Keratinocyte (primary cell): ENCODE measurements around the gene DDX54. TPM values are rescaled to one million over a fixed set of nuclear protein-coding genes. Genes with fewer than 3 reads are reported as not detected.
A peak's percentile ranks its signal among the peaks of the same experiment; 100 is the strongest.

ENCODE experiments used
- DNase-seq: peaks from one replicate; pipeline ENCODE4 v3.0.0-alpha.2; 2011; ENCODE audit warnings: low read depth, missing footprints, low spot score
- FAIRE-seq: peaks from 2 replicates; lab custom pipeline; 2011; peaks lifted over from hg19 to GRCh38; lab: Jason Lieb, UNC
- H2AFZ ChIP-seq: 2 replicates; pipeline ENCODE4 v1.6.0; 2012; ENCODE audit warnings: low read length, control low read depth, inconsistent platforms; ENCODE audit not compliant: control insufficient read depth
- H3K27ac ChIP-seq: 2 replicates; pipeline ENCODE4 v1.5.1; 2011; ENCODE audit warnings: low read length; ENCODE audit not compliant: control insufficient read depth, insufficient read depth
- H3K27me3 ChIP-seq: 3 replicates; pipeline ENCODE4 v1.6.0; 2011; ENCODE audit warnings: low read length; ENCODE audit not compliant: control insufficient read depth, insufficient read depth; ENCODE audit errors: extremely low read depth
- H3K36me3 ChIP-seq, 2 experiments: 2 replicates in 1 of 2; 3 replicates in 1 of 2; pipeline ENCODE4 v1.5.1; 2011; ENCODE audit warnings: low read length in 2 of 2, mild to moderate bottlenecking in 1 of 2; ENCODE audit not compliant: control insufficient read depth in 2 of 2, insufficient read depth in 2 of 2; ENCODE audit errors: extremely low read depth in 1 of 2
- H3K4me1 ChIP-seq: 3 replicates; pipeline ENCODE4 v1.5.1; 2011; ENCODE audit warnings: low read length; ENCODE audit not compliant: control insufficient read depth, insufficient read depth; ENCODE audit errors: extremely low read depth
- H3K4me2 ChIP-seq: 3 replicates; pipeline ENCODE4 v1.6.0; 2011; ENCODE audit warnings: low read depth, low read length; ENCODE audit not compliant: control insufficient read depth, insufficient read depth; ENCODE audit errors: extremely low read depth
- H3K4me3 ChIP-seq, 3 experiments: fragments of 200-600 bp in 1 of 3; sonication (generic) in 1 of 3; 2 replicates in 2 of 3; 3 replicates in 1 of 3; pipeline ENCODE4 v1.5.1; 2011 to 2016; ENCODE audit warnings: low read length in 3 of 3, mild to moderate bottlenecking in 3 of 3, control low read depth in 2 of 3, inconsistent platforms in 1 of 3, low read depth in 1 of 3, mixed read lengths in 1 of 3, mixed run types in 1 of 3, moderate library complexity in 1 of 3; ENCODE audit not compliant: control insufficient read depth in 2 of 3, insufficient read depth in 2 of 3; ENCODE audit errors: extremely low read depth in 1 of 3
- H3K79me2 ChIP-seq: 2 replicates; pipeline ENCODE4 v1.6.0; 2012; ENCODE audit warnings: low read length; ENCODE audit not compliant: control insufficient read depth, insufficient read depth
- H3K9ac ChIP-seq: 3 replicates; pipeline ENCODE4 v1.6.0; 2011; ENCODE audit warnings: low read length; ENCODE audit not compliant: control insufficient read depth, insufficient read depth; ENCODE audit errors: extremely low read depth
- H3K9me1 ChIP-seq: 3 replicates; pipeline ENCODE4 v1.6.0; 2011; ENCODE audit warnings: low read length; ENCODE audit not compliant: control insufficient read depth, insufficient read depth; ENCODE audit errors: extremely low read depth
- H3K9me3 ChIP-seq: 2 replicates; pipeline ENCODE4 v1.5.1; 2012; ENCODE audit warnings: low read depth, low read length; ENCODE audit not compliant: control insufficient read depth
- H4K20me1 ChIP-seq: 3 replicates; pipeline ENCODE4 v1.6.0; 2011; ENCODE audit warnings: low read length; ENCODE audit not compliant: control insufficient read depth, insufficient read depth; ENCODE audit errors: extremely low read depth
- EZH2 ChIP-seq: IDR thresholded peaks from one replicate; pipeline ENCODE4 v1.6.1; 2012; ENCODE audit warnings: inconsistent platforms, mild to moderate bottlenecking, low read length, moderate library complexity
- dilution Hi-C: fragments of 300-500 bp; cut with MboI; formaldehyde crosslinking; loops from one replicate; pipeline ENCODE4 v1.7.0; 2020; ENCODE audit warnings: low sequenced_read_pairs; ENCODE audit not compliant: extremely low pct_ligation_motif_present
- polyA plus RNA-seq, 5 experiments: library from polyadenylated mRNA; depleted of rRNA in 3 of 5; stranded (reverse) in 3 of 5; stranded (forward) in 1 of 5; unstranded in 1 of 5; fragments of >200 nt; gene quantifications; 1 replicate in 1 of 5; 2 replicates in 3 of 5; 3 replicates in 1 of 5; pipeline versions ENCODE4 v1.2.1 to v1.2.3, GENCODE V29; 2011 to 2012; ENCODE audit warnings: missing spikeins in 2 of 5, low read depth in 1 of 5, low replicate concordance in 1 of 5
- TF ChIP-seq, protein P1 (sequence below), 3 experiments: IDR thresholded peaks in 1 of 3; conservative IDR thresholded peaks in 1 of 3; optimal IDR thresholded peaks in 1 of 3; 2 replicates in 2 of 3; 3 replicates in 1 of 3; pipeline versions ENCODE3 to v1.5.1; 2011; ENCODE audit warnings: low read length in 3 of 3, mild to moderate bottlenecking in 3 of 3, moderate library complexity in 2 of 3, control low read depth in 1 of 3, inconsistent platforms in 1 of 3; ENCODE audit not compliant: insufficient read depth in 2 of 3; ENCODE audit errors: extremely low read depth in 1 of 3

Gene DDX54
- polyA plus RNA-seq, 1 donor (not counting 4 experiments of a cell fraction or from before 2014, with no cell fraction given): 44.6 TPM

DNA sequence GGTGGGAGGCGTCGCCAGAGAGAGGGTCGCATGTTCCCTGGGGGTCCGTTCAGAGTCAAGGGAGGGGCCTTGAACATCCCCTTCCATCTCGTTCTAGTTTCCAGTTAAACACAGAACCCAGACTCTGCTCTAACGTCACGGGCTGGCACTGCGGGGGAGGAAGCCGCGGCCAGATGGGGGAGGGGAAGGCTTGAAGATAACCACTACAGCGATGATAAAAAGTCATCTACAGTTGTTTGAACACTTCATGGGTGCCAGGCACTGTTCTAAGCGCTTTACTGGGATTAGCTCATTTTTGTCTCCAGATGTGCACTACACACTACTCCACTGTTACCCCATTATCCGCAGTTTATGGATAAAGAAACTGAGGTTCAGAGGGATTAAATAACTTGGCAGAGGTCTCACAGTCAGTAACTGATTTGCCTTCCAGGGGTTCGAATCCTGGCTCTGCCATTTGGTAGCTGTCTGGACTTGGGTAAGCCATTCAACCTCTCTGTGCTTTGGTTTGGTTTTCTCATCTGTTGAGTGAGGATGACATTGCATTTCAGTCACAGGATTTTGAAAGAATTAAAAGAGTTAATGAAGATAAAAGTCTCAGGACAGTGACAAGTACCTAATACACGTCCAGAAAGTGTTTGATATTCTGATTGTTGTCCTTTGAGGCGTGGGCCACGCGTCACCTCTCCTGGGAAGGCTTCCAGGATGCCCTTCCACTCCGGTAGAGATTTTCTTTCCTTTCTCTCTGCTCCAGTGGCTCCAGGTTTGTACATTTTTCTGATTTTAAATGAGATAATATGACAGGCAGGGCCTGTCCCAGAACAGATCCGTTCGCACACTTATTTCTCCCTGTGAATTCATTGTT lies 48.9 kb downstream of the DDX54 start:
- DNase-seq (no peak), FAIRE-seq (no peak)
- Histone ChIP-seq H3K79me2 (no peaks in the 10 kb centered on the region), H4K20me1 (no peaks in the 10 kb centered on the region), H3K27ac (no peak overlapping the region), H3K27me3 (peaks cover 19% of the 10 kb centered on the region), H3K9me3 (no peaks in the 10 kb centered on the region), H3K36me3 (no peaks in the 10 kb centered on the region), H3K4me1 (no peaks in the 10 kb centered on the region), H3K4me2 (peak overlapping the region; percentile 19), H3K9ac (no peak overlapping the region), H3K9me1 (no peaks in the 10 kb centered on the region), H2AFZ (no peak overlapping the region), H3K4me3 (no peak overlapping the region)
- dilution Hi-C loops: no loop called here
- TF ChIP-seq, protein P1, sequence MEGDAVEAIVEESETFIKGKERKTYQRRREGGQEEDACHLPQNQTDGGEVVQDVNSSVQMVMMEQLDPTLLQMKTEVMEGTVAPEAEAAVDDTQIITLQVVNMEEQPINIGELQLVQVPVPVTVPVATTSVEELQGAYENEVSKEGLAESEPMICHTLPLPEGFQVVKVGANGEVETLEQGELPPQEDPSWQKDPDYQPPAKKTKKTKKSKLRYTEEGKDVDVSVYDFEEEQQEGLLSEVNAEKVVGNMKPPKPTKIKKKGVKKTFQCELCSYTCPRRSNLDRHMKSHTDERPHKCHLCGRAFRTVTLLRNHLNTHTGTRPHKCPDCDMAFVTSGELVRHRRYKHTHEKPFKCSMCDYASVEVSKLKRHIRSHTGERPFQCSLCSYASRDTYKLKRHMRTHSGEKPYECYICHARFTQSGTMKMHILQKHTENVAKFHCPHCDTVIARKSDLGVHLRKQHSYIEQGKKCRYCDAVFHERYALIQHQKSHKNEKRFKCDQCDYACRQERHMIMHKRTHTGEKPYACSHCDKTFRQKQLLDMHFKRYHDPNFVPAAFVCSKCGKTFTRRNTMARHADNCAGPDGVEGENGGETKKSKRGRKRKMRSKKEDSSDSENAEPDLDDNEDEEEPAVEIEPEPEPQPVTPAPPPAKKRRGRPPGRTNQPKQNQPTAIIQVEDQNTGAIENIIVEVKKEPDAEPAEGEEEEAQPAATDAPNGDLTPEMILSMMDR (optimal IDR thresholded peaks at IDR 0.05 in 1 of 3, IDR thresholded peaks at IDR 0.05 in 1 of 3, conservative IDR thresholded peaks at IDR 0.05 in 1 of 3; ENCODE audit: extremely low read depth in 1 of 3, insufficient read depth in 2 of 3, low read length in 3 of 3): no peak
- no peak for TF ChIP-seq EZH2

DNA sequence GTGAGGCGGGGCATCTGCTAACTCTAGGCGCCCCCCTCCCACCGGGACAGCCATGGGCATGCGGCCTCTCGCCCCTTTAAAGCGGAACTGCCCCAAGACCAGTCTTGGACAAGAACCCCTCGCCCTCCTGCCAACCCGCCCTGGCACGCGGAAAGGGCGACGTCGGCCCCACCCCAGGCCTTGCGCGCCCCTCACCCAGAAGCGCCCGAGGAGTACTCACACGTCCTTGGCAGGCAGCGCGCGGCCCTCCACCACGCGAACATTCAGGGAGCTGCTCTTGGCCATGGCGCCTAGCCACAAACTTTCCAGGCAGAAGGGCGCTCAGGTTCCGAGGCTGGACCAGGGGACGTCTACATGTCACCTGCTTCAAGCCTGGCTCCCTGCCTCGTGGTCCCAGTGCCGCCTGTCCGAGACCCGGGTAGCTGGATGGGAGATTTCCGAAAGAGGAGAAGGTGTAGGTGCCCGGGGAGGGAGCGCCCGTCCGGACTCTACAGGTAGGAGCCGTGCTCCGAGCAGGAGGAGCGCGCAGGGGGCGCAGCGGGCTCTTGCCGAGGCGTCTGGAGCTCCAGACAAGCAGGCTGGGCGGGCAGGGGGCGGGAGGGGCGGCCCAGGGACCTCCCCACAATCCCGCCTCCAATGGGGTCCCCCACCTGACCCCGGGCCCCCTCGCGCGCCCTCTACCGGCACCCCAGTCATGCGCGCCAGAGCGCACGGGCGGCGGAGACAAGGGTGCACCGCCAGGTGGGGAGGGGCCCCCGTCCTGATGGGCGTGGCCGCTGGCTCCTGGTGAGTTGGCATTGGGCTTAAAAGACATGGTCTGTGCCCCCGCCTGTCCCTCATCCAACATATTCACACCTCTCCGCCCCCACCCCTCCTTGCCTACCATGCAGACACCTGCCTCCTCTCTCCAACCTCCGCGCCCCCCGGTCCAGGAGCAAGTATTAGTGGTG lies 49.8 kb downstream of the DDX54 start, which contains the start of gene RASAL1:
Gene RASAL1 (minus strand): TSS at position 584 of the 950 bp plus-strand sequence. CDS start 299 bp downstream, at position 285.
- H3K36me3 ChIP-seq: no peaks in the 10 kb centered on the region
- peak within 1 kb of the TSS; percentile 19 for H3K4me2 ChIP-seq
- H3K4me3 ChIP-seq: peak within 1 kb of the TSS in 2 of 3 experiments; percentile 20 to 38
- DNase-seq (no peak), FAIRE-seq (no peak)
- H3K79me2 ChIP-seq: no peaks in the 10 kb centered on the region
- H3K9me1 ChIP-seq: no peaks in the 10 kb centered on the region
- TF ChIP-seq EZH2: no peak
- TF ChIP-seq, protein P1 (optimal IDR thresholded peaks at IDR 0.05 in 1 of 3, IDR thresholded peaks at IDR 0.05 in 1 of 3, conservative IDR thresholded peaks at IDR 0.05 in 1 of 3; ENCODE audit: extremely low read depth in 1 of 3, insufficient read depth in 2 of 3, low read length in 3 of 3): peak in 2 of 3 experiments; percentile 48 to 75
- H3K27me3 ChIP-seq: peaks cover 19% of the 10 kb centered on the region
- no peaks in the 10 kb centered on the region for H3K9me3 ChIP-seq
- dilution Hi-C loops: no loop called here
- H3K27ac ChIP-seq: no peak within 1 kb of the TSS
- no peaks in the 10 kb centered on the region for H3K4me1 ChIP-seq
- H3K9ac ChIP-seq: no peak within 1 kb of the TSS
- H4K20me1 ChIP-seq: no peaks in the 10 kb centered on the region
- H2AFZ ChIP-seq: no peak within 1 kb of the TSS
